Stimulated activated effector memory CD8-positive, alpha-beta T cell treated with anti-CD3 and anti-CD28 coated beads, Interleukin-12 subunit alpha, Interleukin-12 subunit beta, amount 100 ng/mL, for 72 hours (primary cell): ENCODE measurements around the gene TEX19.

Source experiments
- ATAC-seq: fragments of 150-1000 bp; cut with Tn5 transposase; 2 replicates; pipeline ENCODE4 v1.10.0; 2021
- DNase-seq, 2 donors: peaks; one replicate each; pipeline ENCODE4 v3.0.0; 2021 to 2022; ENCODE audit warnings: low spot score in 2 of 2
- H3K27ac Mint-ChIP-seq: one replicate; pipeline ENCODE4 v1.8.0; 2022; ENCODE audit warnings: mild to moderate bottlenecking, mixed read lengths
- H3K36me3 Mint-ChIP-seq: one replicate; pipeline ENCODE4 v1.8.0; 2022; ENCODE audit warnings: mild to moderate bottlenecking, mixed read lengths
- H3K4me1 Mint-ChIP-seq: one replicate; pipeline ENCODE4 v1.8.0; 2022; ENCODE audit warnings: mixed read lengths
- H3K4me3 Mint-ChIP-seq: one replicate; pipeline ENCODE4 v1.8.0; 2022; ENCODE audit warnings: mild to moderate bottlenecking, mixed read lengths
- H3K9me3 Mint-ChIP-seq: one replicate; pipeline ENCODE4 v1.8.0; 2022; ENCODE audit warnings: mixed read lengths

The TEX19 gene

DNA sequence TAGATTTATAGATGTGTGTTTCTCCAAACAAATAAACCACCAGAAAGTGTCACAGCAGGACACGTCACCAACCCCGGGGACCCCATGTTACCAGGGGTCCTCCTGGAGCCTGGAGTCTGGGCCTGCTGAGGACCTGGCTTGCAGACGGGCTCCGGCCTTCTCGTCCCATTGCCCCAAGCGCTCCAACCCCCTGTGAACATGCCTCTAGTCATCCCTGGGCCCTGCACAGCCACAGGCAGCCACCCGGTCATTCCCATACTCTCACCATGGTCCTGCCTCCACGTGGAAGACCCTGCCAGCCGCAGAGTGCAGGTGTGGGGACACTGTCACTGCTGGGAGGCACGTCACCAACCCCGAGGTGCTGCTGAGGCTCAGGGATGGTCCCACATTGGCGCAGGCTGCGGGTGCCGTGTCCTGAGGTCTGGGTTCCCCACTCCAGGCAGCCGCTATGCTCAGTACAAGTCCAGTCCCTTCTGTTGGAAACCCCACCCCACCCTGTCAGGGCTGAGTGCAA is 30.0 kb upstream of the TEX19 start:
- peaks cover 15% of the 10 kb centered on the region for H3K36me3 Mint-ChIP-seq
- ATAC-seq: no peak
- no peaks in the 10 kb centered on the region for H3K9me3 Mint-ChIP-seq
- DNase-seq: no peak
- peaks cover 25% of the 10 kb centered on the region for H3K4me1 Mint-ChIP-seq
- H3K4me3 Mint-ChIP-seq: no peak overlapping the region
- H3K27ac Mint-ChIP-seq: no peak overlapping the region

DNA sequence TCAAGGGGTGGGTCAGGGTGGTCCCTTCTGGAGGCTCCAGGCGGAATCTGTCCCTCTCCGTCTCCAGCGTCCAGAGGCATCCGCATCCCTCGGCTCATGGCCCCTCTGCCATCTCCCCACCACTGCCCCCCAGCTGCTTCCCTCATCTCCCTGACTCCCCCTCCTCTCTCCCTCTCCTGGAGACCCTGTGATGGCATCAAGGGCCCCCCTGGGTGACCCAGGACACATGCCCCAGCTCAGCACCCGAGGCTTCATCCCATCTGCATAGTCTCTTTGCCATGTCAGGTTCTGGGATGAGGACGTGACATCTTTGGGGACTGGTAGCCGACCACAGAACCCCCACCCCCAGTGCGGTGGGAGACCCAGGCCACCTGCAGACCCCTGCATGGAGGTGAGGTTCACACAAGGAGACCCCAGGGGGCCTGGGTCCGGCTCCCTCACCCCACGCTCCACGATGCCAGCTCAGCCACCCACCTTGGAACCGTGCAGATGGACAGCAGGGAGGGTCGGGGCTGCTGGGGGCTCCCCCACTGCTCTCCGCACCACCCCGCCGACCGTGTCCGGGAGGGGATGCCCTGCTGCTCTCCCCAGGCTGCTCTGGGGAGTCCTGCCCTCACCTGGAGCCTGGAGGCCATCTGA is 29.2 kb upstream of the TEX19 start:
- no peak overlapping the region for H3K27ac Mint-ChIP-seq

DNA sequence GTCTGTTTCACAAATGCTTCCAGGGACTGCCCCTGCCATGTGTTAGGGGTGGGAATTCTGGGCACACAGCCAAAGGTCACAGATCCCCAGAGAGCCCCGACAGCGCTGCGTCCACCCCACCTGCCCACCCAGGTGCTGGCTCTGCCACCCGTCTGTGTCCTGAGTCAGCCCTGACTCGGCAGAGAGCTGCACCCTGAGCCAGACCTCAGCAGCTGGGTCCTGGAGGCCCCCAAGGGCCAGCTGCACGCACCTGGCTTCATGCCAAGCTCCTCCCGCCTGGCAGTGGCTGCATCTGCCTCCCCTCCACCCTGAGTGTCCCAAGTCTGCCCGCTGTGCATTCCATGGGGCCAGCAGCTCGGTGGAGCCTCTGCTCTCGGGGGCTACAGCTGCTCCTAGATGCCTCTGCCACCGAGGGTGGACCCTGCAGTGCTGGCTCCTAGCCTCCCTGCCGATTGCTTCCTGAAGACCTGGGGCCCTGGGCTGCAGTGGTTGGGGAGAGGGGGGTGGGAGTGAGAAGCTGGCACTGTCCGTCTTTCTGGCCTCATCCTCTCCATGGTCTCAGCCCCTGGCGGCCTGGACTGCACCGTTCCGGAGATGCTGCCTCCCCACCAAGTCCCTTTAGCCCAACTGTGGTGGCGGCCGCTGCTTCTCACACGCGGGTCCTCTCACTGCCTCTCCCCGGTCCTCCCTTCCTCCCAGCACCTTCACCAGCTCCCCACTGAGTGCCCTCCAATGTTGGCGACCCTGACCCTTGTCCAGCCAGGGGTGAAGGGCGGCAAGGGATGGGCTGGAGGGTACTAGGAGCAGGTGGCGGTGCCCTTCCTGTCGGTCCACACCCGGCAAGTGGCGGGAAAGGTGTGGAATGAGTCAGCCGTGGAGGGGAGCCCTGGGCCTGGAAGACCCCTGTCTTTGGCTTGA is 28.5 kb upstream of the TEX19 start:
- Mint-ChIP-seq H3K27ac (peak overlapping the region; percentile 14), H3K9me3 (no peaks in the 10 kb centered on the region), H3K4me1 (peaks cover 28% of the 10 kb centered on the region), H3K36me3 (peaks cover 8% of the 10 kb centered on the region), H3K4me3 (no peak overlapping the region)
- no peak for DNase-seq
- no peak for ATAC-seq

More for the DNA sequence above, 29.2 kb upstream of the TEX19 start:
- H3K36me3 Mint-ChIP-seq: peaks cover 10% of the 10 kb centered on the region
- ATAC-seq: no peak
- no peaks in the 10 kb centered on the region for H3K9me3 Mint-ChIP-seq
- peaks cover 27% of the 10 kb centered on the region for H3K4me1 Mint-ChIP-seq
- DNase-seq: no peak
- H3K4me3 Mint-ChIP-seq: no peak overlapping the region

DNA sequence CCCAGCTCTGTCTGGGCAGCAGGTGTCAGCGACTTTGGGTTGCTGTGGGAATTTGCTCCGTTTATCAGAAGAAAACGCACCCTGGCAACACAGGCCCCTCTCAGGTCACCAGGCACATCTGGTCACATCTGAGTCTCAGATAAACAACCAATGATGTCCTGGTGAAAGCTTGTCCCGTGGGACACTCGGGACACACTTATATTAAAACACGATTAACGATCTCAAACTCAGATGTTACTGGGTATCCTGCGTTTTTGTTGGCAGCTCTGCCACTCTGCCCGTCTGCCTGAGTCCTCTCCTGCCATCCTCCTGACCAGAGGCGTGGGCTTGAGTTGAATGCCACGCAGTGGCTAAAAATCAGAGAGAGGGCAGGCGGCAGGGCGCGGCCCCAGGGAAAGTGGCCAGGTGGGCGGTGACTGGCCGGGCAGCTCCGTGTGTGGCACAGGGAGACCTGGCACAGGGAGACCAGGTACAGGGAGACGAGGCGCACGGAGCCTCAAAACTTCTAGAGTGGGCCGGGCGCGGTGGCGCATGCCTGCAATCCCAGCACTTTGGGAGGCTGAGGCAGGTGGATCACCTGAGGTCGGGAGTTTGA is 27.6 kb upstream of the TEX19 start:
- peak overlapping the region; percentile 81 for H3K4me3 Mint-ChIP-seq
- peaks cover 34% of the 10 kb centered on the region for H3K4me1 Mint-ChIP-seq
- DNase-seq (no peak), ATAC-seq (no peak)
- no peaks in the 10 kb centered on the region for H3K9me3 Mint-ChIP-seq
- H3K36me3 Mint-ChIP-seq: no peaks in the 10 kb centered on the region
- H3K27ac Mint-ChIP-seq: no peak overlapping the region

DNA sequence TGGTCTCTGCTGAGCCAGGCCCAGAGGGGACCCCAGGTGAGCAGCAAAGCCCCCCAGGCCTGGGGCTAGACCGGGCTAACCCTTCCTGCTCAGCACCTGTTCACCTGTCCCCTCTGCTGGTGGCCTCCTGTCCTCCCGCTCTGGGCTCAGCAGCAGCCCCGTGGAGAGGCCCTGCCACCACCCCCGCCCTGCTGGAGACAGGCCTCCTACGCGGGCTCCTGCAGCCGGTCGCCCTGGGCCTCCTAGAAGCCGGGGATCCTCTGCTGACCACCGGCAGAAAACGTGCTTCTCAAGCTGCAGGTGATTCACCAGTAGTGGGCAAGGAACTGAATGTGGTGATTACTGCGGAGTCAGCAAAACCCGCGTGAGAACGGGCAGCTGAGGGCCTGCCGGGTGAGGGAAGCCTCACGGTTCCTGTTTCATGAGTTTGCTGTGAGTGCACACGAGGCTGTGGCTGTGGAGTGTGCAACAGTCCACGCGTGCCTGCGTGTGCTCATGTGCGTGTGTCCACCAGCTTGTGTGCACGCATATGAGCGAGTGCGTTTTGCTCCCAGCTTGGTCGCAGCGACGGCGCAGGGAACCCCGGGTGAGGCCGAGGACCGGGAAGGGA is 26.3 kb upstream of the TEX19 start:
- Mint-ChIP-seq H3K27ac (peak overlapping the region; percentile 34), H3K9me3 (no peaks in the 10 kb centered on the region), H3K36me3 (no peaks in the 10 kb centered on the region), H3K4me1 (peaks cover 34% of the 10 kb centered on the region), H3K4me3 (peak overlapping the region; percentile 81)
- DNase-seq (no peak), ATAC-seq (peak; percentile 69)

GRCh38 chr17:82333279-82334171 is 25.5 kb upstream of the TEX19 start, which contains the start of gene SECTM1:
SECTM1 (minus strand) TSS chr17:82333766; CDS start chr17:82327240, 6,526 bp downstream.
- no peaks in the 10 kb centered on the region for H3K36me3 Mint-ChIP-seq
- ATAC-seq (peak; percentile 65), DNase-seq (no peak)
- H3K9me3 Mint-ChIP-seq: no peaks in the 10 kb centered on the region
- H3K4me3 Mint-ChIP-seq: peak within 1 kb of the TSS; percentile 81
- peaks cover 38% of the 10 kb centered on the region for H3K4me1 Mint-ChIP-seq
- peak within 1 kb of the TSS; percentile 34 for H3K27ac Mint-ChIP-seq

DNA sequence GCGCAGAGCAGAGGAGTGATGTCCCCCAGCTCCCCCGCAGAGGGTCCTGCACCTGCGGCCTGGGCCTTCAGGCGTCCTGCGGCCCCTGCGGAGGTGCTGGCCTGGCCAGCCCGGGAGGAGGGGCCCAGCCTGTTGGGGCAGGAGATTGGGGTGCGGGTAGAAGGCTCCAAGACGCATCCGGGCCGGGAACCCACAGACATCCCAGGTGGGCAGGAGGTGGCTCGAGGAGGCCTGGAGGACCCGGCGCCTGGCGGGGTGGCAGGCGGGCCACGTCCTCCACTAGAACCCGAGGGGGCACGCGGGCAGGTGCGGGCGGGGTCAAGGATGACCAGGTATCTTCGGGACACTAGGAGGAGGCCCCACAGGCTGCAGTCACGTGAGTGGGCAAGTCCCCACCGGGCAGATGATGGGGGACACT is 24.8 kb upstream of the TEX19 start:
- ATAC-seq: no peak
- H3K36me3 Mint-ChIP-seq: no peaks in the 10 kb centered on the region
- H3K9me3 Mint-ChIP-seq: no peaks in the 10 kb centered on the region
- peak overlapping the region; percentile 81 for H3K4me3 Mint-ChIP-seq
- no peak for DNase-seq
- no peak overlapping the region for H3K27ac Mint-ChIP-seq
- peaks cover 44% of the 10 kb centered on the region for H3K4me1 Mint-ChIP-seq

DNA sequence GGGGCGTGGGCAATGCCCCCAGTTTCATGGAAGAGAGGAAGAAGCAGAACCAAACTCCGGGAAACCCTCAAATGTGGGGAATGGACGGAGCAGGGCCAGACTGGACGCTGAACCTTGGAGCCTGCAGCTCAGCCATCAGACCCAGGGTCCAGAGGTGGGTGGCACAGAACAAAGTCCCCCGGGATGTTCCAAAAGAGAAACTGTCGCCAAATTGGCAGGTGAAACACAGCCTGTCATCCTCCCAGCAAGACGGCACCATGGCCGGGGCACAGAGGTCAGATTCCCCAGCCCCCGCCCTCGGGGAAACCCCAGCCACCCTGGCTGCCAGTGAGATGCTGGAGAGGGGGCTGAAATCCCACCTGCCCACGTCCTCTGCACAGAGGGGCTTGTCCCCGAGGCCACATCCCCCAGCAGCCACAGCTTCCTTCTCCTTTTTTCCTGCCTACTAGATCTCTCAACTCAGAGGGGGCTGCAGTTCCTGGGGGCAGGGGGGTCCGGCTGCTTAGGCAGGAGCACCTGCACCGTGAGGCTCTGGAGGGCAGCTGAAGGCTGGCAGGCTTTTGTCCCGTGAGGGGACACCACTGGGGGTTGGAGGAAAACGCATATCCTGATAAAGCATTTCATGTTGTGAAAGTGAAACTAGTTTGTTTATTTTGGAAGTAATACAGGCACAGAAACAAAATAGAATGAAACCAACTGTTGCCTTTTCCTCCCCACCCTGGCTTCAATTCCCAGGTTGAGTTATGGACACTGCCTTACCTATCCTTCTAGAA is 24.2 kb upstream of the TEX19 start:
- H3K4me3 Mint-ChIP-seq: peak overlapping the region; percentile 81
- no peaks in the 10 kb centered on the region for H3K36me3 Mint-ChIP-seq
- ATAC-seq: no peak
- DNase-seq: no peak
- peaks cover 44% of the 10 kb centered on the region for H3K4me1 Mint-ChIP-seq
- no peaks in the 10 kb centered on the region for H3K9me3 Mint-ChIP-seq
- H3K27ac Mint-ChIP-seq: peak overlapping the region; percentile 90

GRCh38 chr17:82338858-82339633 is 20.0 kb upstream of the TEX19 start:
- no peak for DNase-seq
- no peak overlapping the region for H3K27ac Mint-ChIP-seq
- no peak overlapping the region for H3K4me3 Mint-ChIP-seq
- H3K36me3 Mint-ChIP-seq: no peaks in the 10 kb centered on the region
- ATAC-seq: peak; percentile 13
- H3K9me3 Mint-ChIP-seq: no peaks in the 10 kb centered on the region
- H3K4me1 Mint-ChIP-seq: peaks cover 29% of the 10 kb centered on the region

DNA sequence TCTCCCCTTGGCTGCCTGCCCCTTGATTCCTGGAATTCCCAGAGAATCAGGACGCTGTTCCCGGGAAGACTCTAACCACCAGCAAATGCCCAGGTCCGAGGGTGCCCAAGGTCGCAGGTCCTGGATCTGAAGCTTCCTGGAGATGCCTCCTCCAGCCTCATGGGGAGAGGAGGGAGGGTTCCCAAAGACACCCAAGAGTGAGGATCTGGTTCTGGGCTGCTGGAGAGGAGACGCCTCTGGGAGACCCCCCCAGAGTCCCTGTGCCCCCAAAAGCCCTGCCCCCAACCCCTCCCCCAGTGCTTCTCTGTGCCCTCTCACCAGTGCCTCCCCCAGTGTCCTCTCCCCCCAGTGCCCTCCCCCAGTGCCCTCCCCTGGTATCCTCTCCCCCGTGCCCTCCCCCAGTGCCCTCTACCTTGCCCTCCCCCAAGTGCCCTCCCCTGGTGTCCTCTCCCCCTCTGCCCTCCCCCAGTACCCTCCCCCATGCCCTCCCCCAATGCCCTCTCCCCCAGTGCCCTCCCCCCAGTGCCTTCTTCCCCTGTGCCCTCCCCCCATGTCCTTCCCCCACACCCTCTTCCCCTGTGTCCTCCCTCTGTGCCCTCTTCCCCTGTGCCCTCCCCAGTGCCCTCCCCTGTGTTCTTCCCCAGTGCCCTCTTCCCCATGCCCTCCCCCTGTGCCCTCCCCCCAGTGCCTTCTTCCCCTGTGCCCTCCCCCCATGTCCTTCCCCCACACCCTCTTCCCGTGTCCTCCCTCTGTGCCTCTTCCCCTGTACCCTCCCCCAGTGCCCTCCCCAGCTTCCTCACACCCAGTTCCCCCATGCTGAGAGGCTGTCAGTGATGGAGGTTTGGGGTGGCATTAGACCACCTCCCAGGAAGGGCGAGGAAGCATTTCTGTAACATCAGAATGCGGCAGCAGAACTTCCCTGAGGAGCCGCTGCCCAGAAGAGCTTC is 19.1 kb upstream of the TEX19 start:
- H3K9me3 Mint-ChIP-seq: no peaks in the 10 kb centered on the region
- DNase-seq (no peak), ATAC-seq (no peak)
- no peak overlapping the region for H3K4me3 Mint-ChIP-seq
- H3K4me1 Mint-ChIP-seq: peaks cover 22% of the 10 kb centered on the region
- no peak overlapping the region for H3K27ac Mint-ChIP-seq
- H3K36me3 Mint-ChIP-seq: no peaks in the 10 kb centered on the region

DNA sequence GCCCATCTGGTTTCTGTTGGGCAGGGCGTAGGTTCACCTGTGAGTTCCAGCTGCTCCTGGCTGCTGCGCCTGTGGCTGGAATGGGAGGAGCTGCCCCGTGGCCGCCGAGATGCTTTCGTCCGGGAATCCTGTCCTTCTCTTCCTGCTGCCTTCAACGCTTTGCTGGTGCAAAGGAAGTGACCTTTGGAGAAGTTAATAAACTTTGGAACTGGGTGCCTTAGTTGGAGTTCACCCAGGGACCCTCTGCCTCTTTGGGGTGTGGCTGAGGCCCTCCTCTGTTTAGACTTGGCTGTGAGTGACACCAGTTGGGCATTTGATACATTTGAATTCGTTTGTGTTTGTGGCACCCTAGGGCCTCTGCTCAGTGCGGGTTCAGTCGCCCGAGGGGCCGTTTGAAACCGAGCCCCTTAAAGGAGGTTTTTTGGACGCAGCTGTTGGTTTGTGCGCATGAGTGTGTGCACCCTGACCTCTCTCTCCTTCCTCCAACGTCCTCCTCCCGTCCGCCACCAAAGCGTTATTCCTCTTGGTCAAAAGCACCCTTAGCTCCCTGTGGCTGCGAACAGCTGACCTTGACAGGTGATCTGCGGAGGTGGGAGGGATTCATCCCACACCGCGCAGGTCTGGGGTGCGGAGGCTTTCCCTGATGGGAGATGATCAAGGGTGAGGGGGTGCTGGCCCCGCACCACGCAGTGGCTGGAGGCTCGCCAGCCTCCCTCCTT is 16.5 kb upstream of the TEX19 start:
- Mint-ChIP-seq H3K36me3 (no peaks in the 10 kb centered on the region), H3K4me3 (no peak overlapping the region), H3K27ac (no peak overlapping the region), H3K4me1 (peaks cover 9% of the 10 kb centered on the region), H3K9me3 (no peaks in the 10 kb centered on the region)
- ATAC-seq (no peak), DNase-seq (no peak)

GRCh38 chr17:82343560-82343959 is 15.5 kb upstream of the TEX19 start:
- ATAC-seq (no peak), DNase-seq (no peak)
- Mint-ChIP-seq H3K27ac (no peak overlapping the region), H3K4me3 (no peak overlapping the region), H3K9me3 (no peaks in the 10 kb centered on the region), H3K36me3 (no peaks in the 10 kb centered on the region), H3K4me1 (peaks cover 5% of the 10 kb centered on the region)
